Stimulated activated CD4-positive, alpha-beta T cell treated with anti-CD3 and anti-CD28 coated beads, Interleukin-4, amount 100 ng/mL, for 4 hours (primary cell): ENCODE results near the gene SEMA3C.

Experiments used
- DNase-seq, 2 experiments: peaks; one replicate each; pipeline ENCODE4 v3.0.0-alpha.2; 2020

The SEMA3C gene

GRCh38 chr7:80924090-80924489 lies 5.2 kb upstream of the SEMA3C start:
- no peak for DNase-seq

GRCh38 chr7:80923211-80923612 lies 4.4 kb upstream of the SEMA3C start:
- no peak for DNase-seq

- no peak for DNase-seq
Observed at GRCh38 chr7:80922253-80923049, 3.6 kb upstream of the SEMA3C start.

GRCh38 chr7:80921130-80921529 lies 2.3 kb upstream of the SEMA3C start:
- no peak for DNase-seq

- no peak for DNase-seq
Observed at GRCh38 chr7:80918399-80918798, 452 bp downstream of the SEMA3C start.

GRCh38 chr7:80916770-80917741 lies 1.8 kb downstream of the SEMA3C start:
- no peak for DNase-seq

GRCh38 chr7:80910228-80910627 lies 8.6 kb downstream of the SEMA3C start:
- DNase-seq, result no peak

- DNase-seq, result no peak
Observed at GRCh38 chr7:80908360-80908797, 10.5 kb downstream of the SEMA3C start.

GRCh38 chr7:80907612-80908011 lies 11.2 kb downstream of the SEMA3C start:
- no peak for DNase-seq

GRCh38 chr7:80907141-80907601 lies 11.7 kb downstream of the SEMA3C start:
- DNase-seq, result no peak

GRCh38 chr7:80905334-80905733 lies 13.5 kb downstream of the SEMA3C start:
- DNase-seq, result no peak

GRCh38 chr7:80902716-80903308 lies 16.0 kb downstream of the SEMA3C start:
- DNase-seq, result no peak

- DNase-seq, result no peak
Observed at GRCh38 chr7:80902019-80902418, 16.8 kb downstream of the SEMA3C start.

- no peak for DNase-seq
Observed at GRCh38 chr7:80900583-80901576, 18.0 kb downstream of the SEMA3C start.

- no peak for DNase-seq
Observed at GRCh38 chr7:80896906-80897598, 21.8 kb downstream of the SEMA3C start.

GRCh38 chr7:80895056-80895455 lies 23.8 kb downstream of the SEMA3C start:
- DNase-seq, result no peak

- DNase-seq, result no peak
Observed at GRCh38 chr7:80891259-80891544, 27.6 kb downstream of the SEMA3C start.

- DNase-seq, result no peak
Observed at GRCh38 chr7:80890426-80891258, 28.2 kb downstream of the SEMA3C start.

- DNase-seq, result no peak
Observed at GRCh38 chr7:80889525-80889924, 29.3 kb downstream of the SEMA3C start.

GRCh38 chr7:80885757-80886156 lies 33.1 kb downstream of the SEMA3C start:
- no peak for DNase-seq
